Fibroblast of lung (primary cell): ENCODE measurements around the gene RAD17. TPM values are rescaled to one million over a fixed set of nuclear protein-coding genes. Genes with fewer than 3 reads are reported as not detected.
A peak's percentile ranks its signal among the peaks of the same experiment; 100 is the strongest.

Experiments used
- DNase-seq, 2 donors: peaks; one replicate each; pipeline versions ENCODE4 v3.0.0 to v3.0.0-alpha.2; 2010; ENCODE audit warnings: low read depth in 2 of 2
- H2AFZ ChIP-seq: 2 replicates; pipeline ENCODE4 v1.5.1; 2012; ENCODE audit warnings: low read length, control low read depth, inconsistent platforms
- H3K27ac ChIP-seq: 2 replicates; pipeline ENCODE4 v1.5.1; 2011; ENCODE audit warnings: low read length, control low read depth; ENCODE audit not compliant: insufficient read depth
- H3K27me3 ChIP-seq: 2 replicates; pipeline ENCODE4 v1.5.1; 2011; ENCODE audit warnings: mild to moderate bottlenecking, low read length; ENCODE audit not compliant: control insufficient read depth, insufficient read depth
- H3K36me3 ChIP-seq: 2 replicates; pipeline ENCODE4 v1.5.1; 2011; ENCODE audit warnings: low read length; ENCODE audit not compliant: control insufficient read depth, insufficient read depth
- H3K4me1 ChIP-seq: 2 replicates; pipeline ENCODE4 v1.5.1; 2011; ENCODE audit warnings: low read length; ENCODE audit not compliant: control insufficient read depth, insufficient read depth; ENCODE audit errors: extremely low read depth
- H3K4me2 ChIP-seq: 2 replicates; pipeline ENCODE4 v1.5.1; 2011; ENCODE audit warnings: low read length, control low read depth; ENCODE audit not compliant: insufficient read depth; ENCODE audit errors: extremely low read depth
- H3K4me3 ChIP-seq, 4 experiments: fragments of 200-600 bp in 1 of 4; sonication (generic) in 1 of 4; replicated peaks in 1 of 4; 2 replicates each; pipeline ENCODE4 v1.5.1; 2011 to 2016; ENCODE audit warnings: low read length in 4 of 4, low read depth in 3 of 4, mild to moderate bottlenecking in 3 of 4, control low read depth in 2 of 4, inconsistent platforms in 1 of 4, mixed read lengths in 1 of 4; ENCODE audit not compliant: insufficient read depth in 1 of 4; ENCODE audit errors: control extremely low read depth in 1 of 4
- H3K79me2 ChIP-seq: 2 replicates; pipeline ENCODE4 v1.5.1; 2012; ENCODE audit warnings: mild to moderate bottlenecking, low read length, inconsistent platforms; ENCODE audit not compliant: control insufficient read depth, insufficient read depth
- H3K9ac ChIP-seq: 2 replicates; pipeline ENCODE4 v1.5.1; 2011; ENCODE audit warnings: mild to moderate bottlenecking, low read length, control low read depth; ENCODE audit not compliant: insufficient read depth
- H3K9me3 ChIP-seq: 2 replicates; pipeline ENCODE4 v1.5.1; 2012; ENCODE audit warnings: low read depth, low read length; ENCODE audit not compliant: control insufficient read depth, insufficient read depth
- H4K20me1 ChIP-seq: 2 replicates; pipeline ENCODE4 v1.5.1; 2011; ENCODE audit warnings: low read length; ENCODE audit not compliant: control insufficient read depth, insufficient read depth; ENCODE audit errors: extremely low read depth
- EZH2 ChIP-seq: IDR thresholded peaks from 2 replicates; pipeline ENCODE4 v1.5.1; 2012; ENCODE audit warnings: low read length, control low read depth, mild to moderate bottlenecking; ENCODE audit errors: missing control alignments
- polyA plus RNA-seq, 2 donors: library from polyadenylated mRNA; depleted of rRNA in 1 of 2; stranded (reverse) in 1 of 2; unstranded in 1 of 2; fragments of >200 nt; gene quantifications; 2 replicates each; pipeline ENCODE4 v1.2.1, GENCODE V29; 2011 to 2012; ENCODE audit warnings: missing spikeins in 1 of 2
- total RNA-seq: library from RNA; depleted of rRNA; stranded (reverse); fragments of >200 nt; gene quantifications from 2 replicates; pipeline ENCODE4 v1.2.1, GENCODE V29; 2014
- TF ChIP-seq, protein P1 (sequence below), 2 donors: IDR thresholded peaks in 1 of 2; conservative IDR thresholded peaks in 1 of 2; 1 replicate in 1 of 2; 2 replicates in 1 of 2; pipeline ENCODE4 v1.5.1; 2011 to 2012; ENCODE audit warnings: low read length in 2 of 2, control low read depth in 1 of 2, inconsistent platforms in 1 of 2, low read depth in 1 of 2, mild to moderate bottlenecking in 1 of 2

The RAD17 gene
- total and polyA plus RNA-seq, 2 donors (not counting 1 experiment from before 2014, with no cell fraction given), result 16.3 to 30.1 TPM

DNA sequence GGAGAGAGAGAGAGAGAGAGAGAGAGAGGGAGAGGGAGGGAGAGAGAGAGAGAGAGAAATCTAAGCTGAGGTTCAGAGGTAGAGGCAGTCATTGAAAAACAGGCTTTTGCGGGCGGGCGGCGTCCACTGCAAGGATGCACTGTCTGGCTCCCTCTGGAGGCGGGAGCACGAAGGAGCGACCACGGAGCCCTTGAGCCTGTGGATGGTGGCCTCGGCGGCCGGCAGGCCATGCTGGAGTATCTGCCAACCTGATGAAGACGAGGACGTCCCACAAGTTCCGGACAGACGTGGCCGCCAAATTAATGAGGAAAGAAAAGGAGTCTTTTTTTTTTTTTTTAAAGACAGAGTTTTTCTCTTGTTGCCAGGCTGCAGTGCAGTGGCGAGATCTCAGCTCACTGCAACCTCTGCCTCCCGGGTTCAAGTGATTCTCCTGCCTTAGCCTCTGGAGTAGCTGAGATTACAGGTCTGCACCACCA, 34.8 kb upstream of the RAD17 start:
- peak; percentile 78 to 79 for DNase-seq
- H3K9me3 ChIP-seq, result no peaks in the 10 kb centered on the region
- TF ChIP-seq, protein P1, sequence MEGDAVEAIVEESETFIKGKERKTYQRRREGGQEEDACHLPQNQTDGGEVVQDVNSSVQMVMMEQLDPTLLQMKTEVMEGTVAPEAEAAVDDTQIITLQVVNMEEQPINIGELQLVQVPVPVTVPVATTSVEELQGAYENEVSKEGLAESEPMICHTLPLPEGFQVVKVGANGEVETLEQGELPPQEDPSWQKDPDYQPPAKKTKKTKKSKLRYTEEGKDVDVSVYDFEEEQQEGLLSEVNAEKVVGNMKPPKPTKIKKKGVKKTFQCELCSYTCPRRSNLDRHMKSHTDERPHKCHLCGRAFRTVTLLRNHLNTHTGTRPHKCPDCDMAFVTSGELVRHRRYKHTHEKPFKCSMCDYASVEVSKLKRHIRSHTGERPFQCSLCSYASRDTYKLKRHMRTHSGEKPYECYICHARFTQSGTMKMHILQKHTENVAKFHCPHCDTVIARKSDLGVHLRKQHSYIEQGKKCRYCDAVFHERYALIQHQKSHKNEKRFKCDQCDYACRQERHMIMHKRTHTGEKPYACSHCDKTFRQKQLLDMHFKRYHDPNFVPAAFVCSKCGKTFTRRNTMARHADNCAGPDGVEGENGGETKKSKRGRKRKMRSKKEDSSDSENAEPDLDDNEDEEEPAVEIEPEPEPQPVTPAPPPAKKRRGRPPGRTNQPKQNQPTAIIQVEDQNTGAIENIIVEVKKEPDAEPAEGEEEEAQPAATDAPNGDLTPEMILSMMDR (conservative IDR thresholded peaks at IDR 0.05 in 1 of 2, IDR thresholded peaks at IDR 0.05 in 1 of 2; ENCODE audit: low read depth in 1 of 2, low read length in 2 of 2), result peak; percentile 75 to 78
- no peak for TF ChIP-seq EZH2
- H3K4me1 ChIP-seq, result peaks cover 3% of the 10 kb centered on the region
- H2AFZ ChIP-seq, result peak overlapping the region; percentile 13
- no peak overlapping the region for H3K9ac ChIP-seq
- no peaks in the 10 kb centered on the region for H4K20me1 ChIP-seq
- no peaks in the 10 kb centered on the region for H3K36me3 ChIP-seq
- no peaks in the 10 kb centered on the region for H3K79me2 ChIP-seq
- H3K27ac ChIP-seq, result no peak overlapping the region
- H3K27me3 ChIP-seq, result no peaks in the 10 kb centered on the region
- H3K4me2 ChIP-seq, result no peak overlapping the region
- no peak overlapping the region for H3K4me3 ChIP-seq

DNA sequence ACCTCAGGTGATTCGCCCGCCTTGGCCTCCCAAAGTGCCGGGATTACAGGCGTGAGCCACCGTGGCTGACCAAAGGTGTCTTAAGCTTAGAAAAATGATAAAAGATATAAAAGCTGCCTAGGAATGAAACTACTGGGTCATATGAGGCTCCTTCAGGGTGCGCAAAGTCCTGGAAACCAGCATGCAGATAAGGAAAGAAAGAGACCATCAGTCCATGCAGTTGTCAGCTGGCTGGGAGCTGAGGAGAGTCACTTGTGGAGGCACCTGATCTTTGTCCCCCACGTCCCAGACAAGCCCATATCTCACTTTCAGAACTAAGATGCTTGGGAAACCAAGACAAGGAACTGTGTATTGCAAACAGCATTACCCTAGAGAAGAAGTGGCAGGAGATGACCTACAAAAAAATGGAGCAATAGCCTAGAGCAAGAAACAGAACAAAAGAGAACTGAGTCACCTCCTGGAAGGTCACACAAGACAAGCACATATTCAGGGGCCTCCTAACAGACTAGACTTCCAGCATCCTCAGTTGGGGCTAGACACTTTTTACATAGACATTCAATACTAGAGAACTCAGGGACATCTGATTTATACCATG, 34.2 kb upstream of the RAD17 start:
- no peaks in the 10 kb centered on the region for H3K36me3 ChIP-seq
- no peak for DNase-seq

DNA sequence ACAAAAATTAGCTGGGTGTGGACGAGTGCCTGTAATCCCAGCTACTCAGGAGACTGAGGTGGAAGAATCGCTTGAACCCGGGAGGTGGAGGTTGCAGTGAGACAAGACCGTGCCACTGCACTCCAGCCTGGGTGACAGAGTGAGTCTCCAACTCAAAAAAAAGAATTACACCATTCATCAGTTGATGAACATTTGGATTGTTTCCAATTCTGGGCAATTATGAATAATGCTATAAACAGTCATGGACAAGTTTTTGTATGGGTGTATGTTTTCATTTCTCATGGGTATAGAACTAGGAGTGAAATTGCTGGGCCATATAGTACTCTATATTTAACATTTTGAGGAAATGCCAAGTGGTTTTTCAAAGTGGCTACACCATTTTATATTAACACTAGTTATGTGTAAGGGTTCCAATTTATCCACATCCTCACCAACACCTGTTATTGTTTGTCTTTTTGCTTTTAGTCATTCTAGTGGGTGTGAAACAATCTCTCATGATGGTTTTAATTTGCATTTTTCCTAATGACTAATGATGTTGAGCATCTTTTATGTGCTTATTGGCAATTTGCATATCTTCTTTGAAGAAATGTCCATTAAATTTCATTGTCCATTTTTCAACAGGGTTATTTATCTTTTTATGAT, 28.0 kb upstream of the RAD17 start:
- Histone ChIP-seq H3K9me3 (no peaks in the 10 kb centered on the region), H3K4me1 (no peaks in the 10 kb centered on the region), H3K36me3 (no peaks in the 10 kb centered on the region), H3K9ac (no peak overlapping the region), H4K20me1 (no peaks in the 10 kb centered on the region), H3K27ac (no peak overlapping the region), H3K27me3 (no peaks in the 10 kb centered on the region), H2AFZ (no peak overlapping the region), H3K4me3 (no peak overlapping the region), H3K4me2 (no peak overlapping the region), H3K79me2 (no peaks in the 10 kb centered on the region)
- no peak for DNase-seq
- TF ChIP-seq, protein P1 (conservative IDR thresholded peaks at IDR 0.05 in 1 of 2, IDR thresholded peaks at IDR 0.05 in 1 of 2; ENCODE audit: low read depth in 1 of 2, low read length in 2 of 2), result no peak
- no peak for TF ChIP-seq EZH2

More for the DNA sequence above, 34.2 kb upstream of the RAD17 start:
- H3K4me2 ChIP-seq, result no peak overlapping the region
- no peak overlapping the region for H2AFZ ChIP-seq
- no peaks in the 10 kb centered on the region for H3K79me2 ChIP-seq
- H3K4me3 ChIP-seq, result no peak overlapping the region
- no peaks in the 10 kb centered on the region for H4K20me1 ChIP-seq
- H3K9ac ChIP-seq, result no peak overlapping the region
- no peak overlapping the region for H3K27ac ChIP-seq
- TF ChIP-seq, protein P1 (conservative IDR thresholded peaks at IDR 0.05 in 1 of 2, IDR thresholded peaks at IDR 0.05 in 1 of 2; ENCODE audit: low read depth in 1 of 2, low read length in 2 of 2), result no peak
- TF ChIP-seq EZH2, result no peak
- H3K27me3 ChIP-seq, result no peaks in the 10 kb centered on the region
- H3K4me1 ChIP-seq, result peaks cover 3% of the 10 kb centered on the region
- no peaks in the 10 kb centered on the region for H3K9me3 ChIP-seq
